SIG-M5 treated with dmso at 0.1 percent for 504 hours (cell line): ENCODE measurements around the gene TNN.

Experiments used
- DNase-seq: peaks from one replicate; lab custom pipeline; 2025; ENCODE audit not compliant: unreplicated experiment; lab: John Stamatoyannopoulos, UW

The TNN gene

GRCh38 chr1:175062858-175063257, 4.8 kb upstream of the TNN start:
- DNase-seq: no peak

DNA sequence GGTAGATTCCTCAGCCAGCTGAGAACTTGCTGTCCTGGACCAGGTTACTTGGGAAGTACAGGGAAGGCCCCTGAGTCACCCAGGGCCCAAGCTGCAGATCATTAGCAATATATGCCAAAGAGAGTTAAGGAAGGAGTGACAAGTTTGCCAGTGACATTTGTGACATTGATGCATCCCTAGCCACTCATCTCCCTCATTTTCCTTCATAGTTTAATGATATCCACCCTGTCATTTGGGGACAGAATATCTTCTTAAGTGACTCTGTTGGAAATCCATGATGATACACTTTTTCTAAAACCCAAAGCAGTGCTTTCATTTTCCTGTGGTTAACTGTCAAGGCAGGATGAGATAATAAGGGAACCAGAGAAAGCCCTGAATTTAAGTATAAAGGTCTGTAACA, 3.2 kb downstream of the TNN start:
- no peak for DNase-seq

DNA sequence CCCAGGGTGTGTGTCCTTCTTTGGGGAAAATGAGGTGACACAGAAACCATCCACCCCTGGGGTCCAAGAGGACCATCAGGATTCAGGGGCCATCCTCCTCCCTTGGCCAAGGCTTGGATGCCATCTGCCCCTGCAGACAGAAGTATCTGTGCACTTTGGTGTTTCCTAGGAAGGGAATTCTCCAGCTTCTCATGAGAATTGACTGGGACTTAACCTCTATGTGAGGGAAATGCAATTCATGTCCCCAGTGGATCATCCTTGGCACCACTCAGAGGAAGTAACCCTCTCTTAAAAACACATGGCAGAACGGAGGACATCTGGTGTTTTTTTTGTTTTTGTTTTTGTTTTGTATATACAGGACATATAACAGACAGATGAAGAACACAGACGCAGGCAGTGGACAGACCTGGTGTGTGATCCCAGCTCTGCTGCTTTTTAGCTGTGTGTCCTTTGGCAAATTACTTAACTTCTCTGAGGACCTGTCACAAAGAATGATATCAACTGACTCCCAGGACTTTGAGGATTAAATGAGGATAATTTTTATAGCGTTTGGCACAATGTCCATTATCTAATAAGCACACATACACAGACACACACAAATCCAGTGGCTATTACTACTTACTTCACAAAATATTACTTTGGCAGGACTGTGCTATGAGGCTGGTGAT, 3.8 kb downstream of the TNN start:
- DNase-seq: no peak

- peak; percentile 93 for DNase-seq
Observed at GRCh38 chr1:175072099-175072951, 4.7 kb downstream of the TNN start.

GRCh38 chr1:175073061-175073460, 5.4 kb downstream of the TNN start:
- DNase-seq: peak; percentile 84

GRCh38 chr1:175073633-175074032, 6.0 kb downstream of the TNN start:
- DNase-seq: no peak

- DNase-seq: peak; percentile 12
Observed at GRCh38 chr1:175075572-175076568, 8.2 kb downstream of the TNN start.

DNA sequence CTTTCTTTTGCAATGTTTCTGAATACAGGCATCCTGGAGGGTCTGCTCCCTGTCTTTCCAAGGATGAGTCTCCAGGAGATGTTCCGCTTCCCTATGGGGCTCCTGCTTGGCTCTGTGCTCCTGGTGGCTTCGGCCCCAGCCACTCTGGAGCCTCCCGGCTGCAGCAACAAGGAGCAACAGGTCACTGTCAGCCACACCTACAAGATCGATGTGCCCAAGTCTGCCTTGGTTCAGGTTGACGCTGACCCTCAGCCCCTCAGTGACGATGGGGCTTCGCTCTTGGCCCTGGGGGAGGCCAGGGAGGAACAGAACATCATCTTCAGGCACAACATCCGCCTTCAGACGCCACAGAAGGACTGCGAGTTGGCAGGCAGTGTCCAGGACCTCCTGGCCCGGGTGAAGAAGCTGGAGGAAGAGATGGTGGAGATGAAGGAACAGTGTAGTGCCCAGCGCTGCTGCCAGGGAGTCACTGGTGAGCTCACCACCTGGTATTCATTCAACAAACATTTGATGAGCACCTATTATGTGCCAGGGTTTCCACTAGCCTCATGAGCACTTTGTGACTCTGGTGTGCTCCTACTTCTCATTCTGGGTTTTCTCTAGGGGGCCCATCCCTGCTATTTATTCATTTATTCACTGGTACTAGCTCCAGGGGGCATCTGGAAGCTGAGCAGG, 9.9 kb downstream of the TNN start:
- no peak for DNase-seq

- no peak for DNase-seq
Observed at GRCh38 chr1:175078629-175079028, 11.0 kb downstream of the TNN start.

DNA sequence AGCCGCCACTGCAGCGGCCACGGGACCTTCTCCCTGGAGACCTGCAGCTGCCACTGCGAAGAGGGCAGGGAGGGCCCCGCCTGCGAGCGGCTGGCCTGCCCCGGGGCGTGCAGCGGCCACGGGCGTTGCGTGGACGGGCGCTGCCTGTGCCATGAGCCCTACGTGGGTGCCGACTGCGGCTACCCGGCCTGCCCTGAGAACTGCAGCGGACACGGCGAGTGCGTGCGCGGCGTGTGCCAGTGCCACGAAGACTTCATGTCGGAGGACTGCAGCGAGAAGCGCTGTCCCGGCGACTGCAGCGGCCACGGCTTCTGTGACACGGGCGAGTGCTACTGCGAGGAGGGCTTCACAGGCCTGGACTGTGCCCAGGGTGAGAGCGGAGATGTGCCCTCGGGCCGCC, 11.7 kb downstream of the TNN start:
- DNase-seq: no peak

DNA sequence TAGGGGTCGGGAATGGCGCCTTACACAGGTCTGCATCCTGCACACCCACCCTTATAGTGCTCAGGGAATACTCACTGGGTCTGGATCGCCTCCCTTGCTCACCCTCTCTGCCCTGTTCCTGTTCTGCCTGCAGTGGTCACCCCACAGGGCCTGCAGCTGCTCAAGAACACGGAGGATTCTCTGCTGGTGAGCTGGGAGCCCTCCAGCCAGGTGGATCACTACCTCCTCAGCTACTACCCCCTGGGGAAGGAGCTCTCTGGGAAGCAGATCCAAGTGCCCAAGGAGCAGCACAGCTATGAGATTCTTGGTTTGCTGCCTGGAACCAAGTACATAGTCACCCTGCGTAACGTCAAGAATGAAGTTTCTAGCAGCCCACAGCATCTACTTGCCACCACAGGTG, 12.4 kb downstream of the TNN start:
- DNase-seq: no peak

GRCh38 chr1:175081983-175082382, 14.3 kb downstream of the TNN start:
- no peak for DNase-seq

DNA sequence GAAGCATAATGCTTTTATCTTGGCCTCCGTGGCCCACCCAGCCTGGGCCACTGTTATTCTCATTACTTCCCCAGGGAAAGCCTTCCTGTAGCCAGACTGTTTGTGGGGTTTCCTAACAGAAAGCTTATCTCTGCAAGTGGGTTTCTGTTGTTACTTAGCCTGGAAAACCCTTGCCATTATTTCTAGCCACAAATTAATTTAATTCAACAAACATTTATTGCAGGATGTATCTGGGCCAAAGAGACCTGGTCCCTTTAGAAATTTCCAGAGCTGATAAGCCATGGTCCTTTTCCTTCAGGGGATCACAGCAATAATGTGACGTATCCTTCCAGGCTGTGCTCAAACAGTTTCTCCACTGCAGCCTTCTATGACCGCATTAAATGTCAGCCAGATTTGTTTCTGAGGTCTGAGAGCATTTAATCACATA, 20.9 kb downstream of the TNN start:
- no peak for DNase-seq

DNA sequence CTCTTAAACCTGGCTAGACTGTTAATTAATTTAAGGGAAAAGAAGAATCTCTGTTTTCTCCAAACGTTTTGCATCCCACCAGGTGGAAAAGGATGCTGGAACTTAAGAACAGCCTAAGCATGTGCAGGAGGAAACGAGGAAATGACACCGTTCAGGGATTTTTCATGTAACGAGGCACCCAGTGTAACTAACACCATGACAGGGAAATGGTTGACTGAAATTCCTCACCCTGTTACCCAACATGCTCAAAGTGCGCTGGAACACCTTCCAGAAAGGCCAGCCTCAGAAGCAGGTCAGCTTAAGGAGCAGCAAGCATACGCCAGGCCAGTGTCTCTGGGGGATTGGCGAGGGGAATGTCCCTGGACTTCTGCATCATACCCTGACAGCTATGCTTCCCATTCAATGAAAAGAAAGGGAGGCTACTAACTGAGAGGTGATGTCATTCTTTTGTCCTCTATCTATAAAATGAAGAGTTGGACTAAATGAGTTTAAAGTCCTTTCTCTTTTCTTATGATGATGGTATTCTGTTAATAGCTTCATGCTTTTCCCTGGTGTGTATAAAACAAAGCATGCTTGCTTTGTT, 21.6 kb downstream of the TNN start:
- DNase-seq: no peak

GRCh38 chr1:175090780-175091179, 23.1 kb downstream of the TNN start:
- peak; percentile 2 for DNase-seq

- DNase-seq: no peak
Observed at GRCh38 chr1:175094626-175095025, 27.0 kb downstream of the TNN start.

DNA sequence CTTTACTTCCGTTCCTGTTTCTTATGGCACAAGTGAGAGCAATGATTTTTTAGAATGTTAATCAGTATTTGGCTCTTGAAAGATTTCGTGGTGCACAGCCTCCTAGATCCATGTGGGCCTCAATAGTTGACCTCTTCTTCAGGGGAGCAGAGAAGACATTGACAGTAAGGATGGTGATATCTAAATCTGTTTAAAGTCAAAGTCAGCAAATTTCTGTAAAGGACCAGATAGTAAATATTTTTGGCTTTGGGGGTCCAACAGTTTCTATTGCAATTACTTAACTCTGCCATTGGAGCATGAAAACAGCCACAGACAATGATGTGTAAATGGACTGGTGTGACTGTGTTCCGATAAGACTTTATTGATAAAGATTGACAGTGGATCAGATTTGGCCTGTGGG, 27.4 kb downstream of the TNN start:
- DNase-seq: no peak

DNA sequence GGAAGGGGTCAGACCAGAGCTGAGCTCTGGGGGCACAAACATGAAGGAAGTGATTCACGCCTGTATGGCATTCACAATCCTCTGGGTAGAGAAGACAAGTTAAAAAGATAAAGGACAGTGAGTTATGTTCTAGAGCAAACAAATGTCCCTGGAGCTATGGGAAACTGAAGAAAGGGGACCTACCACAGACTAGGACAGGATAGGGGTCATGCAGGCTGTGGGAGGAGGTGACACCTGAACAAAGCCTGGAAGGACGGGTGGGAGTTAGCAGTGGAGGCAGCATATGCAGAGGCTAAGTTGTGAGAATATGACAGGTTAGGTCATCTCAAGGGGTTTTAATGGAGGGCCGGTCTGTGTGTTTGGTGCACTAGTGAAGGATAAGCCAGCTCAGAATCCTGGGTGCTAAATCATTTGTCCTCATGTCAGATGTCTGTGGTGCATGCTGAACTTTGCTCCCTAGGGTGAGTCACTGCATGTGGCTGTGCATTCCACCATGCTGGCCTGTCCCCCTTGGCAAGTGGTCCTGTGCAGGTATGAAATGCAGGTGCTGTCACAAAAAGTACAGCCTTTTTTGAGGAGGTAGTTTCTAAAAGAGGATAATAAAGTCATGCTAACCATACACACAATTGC, 28.5 kb downstream of the TNN start:
- DNase-seq: no peak

- DNase-seq: no peak
Observed at GRCh38 chr1:175097361-175097760, 29.7 kb downstream of the TNN start.

- no peak for DNase-seq
Observed at GRCh38 chr1:175099916-175100315, 32.3 kb downstream of the TNN start.
